Measurements from ENCODE around the gene ACCS.

ACCS gene

GRCh38 chr11:44037658-44037998 is 28.4 kb upstream of the ACCS start:
- DNase-seq (ENCODE audit: low read depth in 2 of 3, low spot score in 2 of 3): no peak

- no peak for DNase-seq (ENCODE audit: low read depth in 2 of 3, low spot score in 2 of 3)
These were observed 22.9 kb upstream of the ACCS start for GRCh38 chr11:44043157-44043556.

GRCh38 chr11:44046182-44046581 is 19.9 kb upstream of the ACCS start:
- DNase-seq (ENCODE audit: low read depth in 2 of 3, low spot score in 2 of 3): no peak

GRCh38 chr11:44047298-44047697 is 18.8 kb upstream of the ACCS start:
- DNase-seq (ENCODE audit: low read depth in 2 of 3, low spot score in 2 of 3): no peak

- DNase-seq (ENCODE audit: low read depth in 2 of 3, low spot score in 2 of 3): no peak
These were observed 18.1 kb upstream of the ACCS start, which contains the start of gene ACCSL for GRCh38 chr11:44047931-44048431. Gene ACCSL (plus strand): TSS chr11:44047981. CDS start chr11:44048037, 56 bp downstream.

- DNase-seq (ENCODE audit: low read depth in 2 of 3, low spot score in 2 of 3): no peak
These were observed 16.2 kb upstream of the ACCS start for GRCh38 chr11:44049832-44050231.

GRCh38 chr11:44051171-44051570 is 14.9 kb upstream of the ACCS start:
- DNase-seq (ENCODE audit: low read depth in 2 of 3, low spot score in 2 of 3): no peak

- DNase-seq (ENCODE audit: low read depth in 2 of 3, low spot score in 2 of 3): no peak
These were observed 8.7 kb upstream of the ACCS start for GRCh38 chr11:44057340-44057739.

- DNase-seq (ENCODE audit: low read depth in 2 of 3, low spot score in 2 of 3): no peak
These were observed 7.8 kb upstream of the ACCS start for GRCh38 chr11:44058275-44058674.

- DNase-seq (ENCODE audit: low read depth in 2 of 3, low spot score in 2 of 3): no peak
These were observed 859 bp upstream of the ACCS start for GRCh38 chr11:44065161-44065661.

- peak in 1 of 3 experiments; percentile 1 for DNase-seq (ENCODE audit: low read depth in 2 of 3, low spot score in 2 of 3)
These were observed 667 bp downstream of the ACCS start for GRCh38 chr11:44066732-44067141.

GRCh38 chr11:44067266-44067665 is 1.2 kb downstream of the ACCS start:
- no peak for DNase-seq (ENCODE audit: low read depth in 2 of 3, low spot score in 2 of 3)

- no peak for DNase-seq (ENCODE audit: low read depth in 2 of 3, low spot score in 2 of 3)
These were observed 2.1 kb downstream of the ACCS start for GRCh38 chr11:44068180-44068579.

GRCh38 chr11:44071157-44071556 is 5.1 kb downstream of the ACCS start:
- no peak for DNase-seq (ENCODE audit: low read depth in 2 of 3, low spot score in 2 of 3)

GRCh38 chr11:44072757-44073658 is 6.9 kb downstream of the ACCS start:
- no peak for DNase-seq (ENCODE audit: low read depth in 2 of 3, low spot score in 2 of 3)

- DNase-seq (ENCODE audit: low read depth in 2 of 3, low spot score in 2 of 3): no peak
These were observed 12.7 kb downstream of the ACCS start for GRCh38 chr11:44078794-44079193.

- no peak for DNase-seq (ENCODE audit: low read depth in 2 of 3, low spot score in 2 of 3)
These were observed 13.3 kb downstream of the ACCS start for GRCh38 chr11:44079376-44079775.

GRCh38 chr11:44080951-44081350 is 14.9 kb downstream of the ACCS start:
- DNase-seq (ENCODE audit: low read depth in 2 of 3, low spot score in 2 of 3): no peak

GRCh38 chr11:44082645-44083044 is 16.6 kb downstream of the ACCS start:
- DNase-seq (ENCODE audit: low read depth in 2 of 3, low spot score in 2 of 3): no peak

- DNase-seq (ENCODE audit: low read depth in 2 of 3, low spot score in 2 of 3): no peak
These were observed 17.4 kb downstream of the ACCS start for GRCh38 chr11:44083433-44083832.

- no peak for DNase-seq (ENCODE audit: low read depth in 2 of 3, low spot score in 2 of 3)
These were observed 17.8 kb downstream of the ACCS start for GRCh38 chr11:44083906-44084305.

GRCh38 chr11:44085330-44085729 is 19.3 kb downstream of the ACCS start:
- DNase-seq (ENCODE audit: low read depth in 2 of 3, low spot score in 2 of 3): no peak

GRCh38 chr11:44088377-44088776 is 22.3 kb downstream of the ACCS start:
- DNase-seq (ENCODE audit: low read depth in 2 of 3, low spot score in 2 of 3): no peak
